Smooth muscle cell (in vitro differentiated cells): Measurements from ENCODE around the gene PTPN12. TPM values are rescaled to one million over a fixed set of nuclear protein-coding genes. Genes with fewer than 3 reads are reported as not detected.

Experiments used
- DNase-seq: peaks from one replicate; lab custom pipeline; 2025; ENCODE audit not compliant: unreplicated experiment; lab: John Stamatoyannopoulos, UW
- H2AFZ ChIP-seq: fragments of 200-600 bp; sonication (generic); 2 replicates; pipeline ENCODE4 v1.6.0; 2016; ENCODE audit warnings: antibody characterized with exemption, low read depth, mild to moderate bottlenecking
- H3F3A ChIP-seq: fragments of 200-600 bp; sonication (generic); 2 replicates; pipeline ENCODE4 v1.6.0; 2017; ENCODE audit warnings: antibody characterized with exemption, low read depth
- H3K27ac ChIP-seq: fragments of 200-600 bp; sonication (generic); 2 replicates; pipeline ENCODE4 v1.5.1; 2016; ENCODE audit warnings: low read depth, mild to moderate bottlenecking
- H3K27me3 ChIP-seq: fragments of 200-600 bp; sonication (generic); 2 replicates; pipeline ENCODE4 v1.6.1; 2016; ENCODE audit warnings: low read depth, mild to moderate bottlenecking
- H3K36me3 ChIP-seq: fragments of 200-600 bp; sonication (generic); 2 replicates; pipeline ENCODE4 v1.5.1; 2016; ENCODE audit warnings: low read depth
- H3K4me1 ChIP-seq: fragments of 200-600 bp; sonication (generic); 2 replicates; pipeline ENCODE4 v1.5.1; 2016; ENCODE audit warnings: low read depth
- H3K4me2 ChIP-seq: fragments of 200-600 bp; sonication (generic); 2 replicates; pipeline ENCODE4 v1.6.0; 2016; ENCODE audit warnings: mild to moderate bottlenecking
- H3K4me3 ChIP-seq: fragments of 200-600 bp; sonication (generic); 2 replicates; pipeline ENCODE4 v1.5.1; 2016; ENCODE audit warnings: mild to moderate bottlenecking
- H3K79me2 ChIP-seq: fragments of 200-600 bp; sonication (generic); 2 replicates; pipeline ENCODE4 v1.6.0; 2016; ENCODE audit warnings: low read depth, mild to moderate bottlenecking
- H3K9ac ChIP-seq: fragments of 200-600 bp; sonication (generic); 2 replicates; pipeline ENCODE4 v1.6.0; 2016; ENCODE audit warnings: low read depth
- H3K9me3 ChIP-seq: fragments of 200-600 bp; sonication (generic); replicated peaks from 2 replicates; pipeline ENCODE4 v1.5.1; 2016; ENCODE audit warnings: low read depth
- H4K20me1 ChIP-seq: fragments of 200-600 bp; sonication (generic); 2 replicates; pipeline ENCODE4 v1.6.0; 2016; ENCODE audit warnings: low read depth
- CTCF ChIP-seq: fragments of 200-600 bp; sonication (generic); IDR thresholded peaks from 2 replicates; pipeline ENCODE4 v1.5.1; 2017; ENCODE audit warnings: borderline replicate concordance, mild to moderate bottlenecking, antibody characterized with exemption; ENCODE audit not compliant: insufficient read depth, poor library complexity, severe bottlenecking
- WGBS: methylation state at CpG from one replicate; pipeline ENCODE4 v1.1.7; 2016; ENCODE audit warnings: low lambda C conversion rate; 5-methylcytosine and 5-hydroxymethylcytosine counted together
- polyA plus RNA-seq: library from polyadenylated mRNA; unstranded; fragments of >200 nt; fragmentation: Nextera tagmentation; extraction: Ambion mirVana; gene quantifications from 2 replicates; pipeline ENCODE4 v1.2.1, GENCODE V29; 2016
- total RNA-seq: library from RNA; depleted of rRNA; stranded (reverse); fragments of >200 nt; gene quantifications from 2 replicates; pipeline ENCODE4 v1.2.3, GENCODE V29; 2014

PTPN12 gene
- total and polyA plus RNA-seq, 2 experiments from 2014 or later = 12.3 to 85.2 TPM

DNA sequence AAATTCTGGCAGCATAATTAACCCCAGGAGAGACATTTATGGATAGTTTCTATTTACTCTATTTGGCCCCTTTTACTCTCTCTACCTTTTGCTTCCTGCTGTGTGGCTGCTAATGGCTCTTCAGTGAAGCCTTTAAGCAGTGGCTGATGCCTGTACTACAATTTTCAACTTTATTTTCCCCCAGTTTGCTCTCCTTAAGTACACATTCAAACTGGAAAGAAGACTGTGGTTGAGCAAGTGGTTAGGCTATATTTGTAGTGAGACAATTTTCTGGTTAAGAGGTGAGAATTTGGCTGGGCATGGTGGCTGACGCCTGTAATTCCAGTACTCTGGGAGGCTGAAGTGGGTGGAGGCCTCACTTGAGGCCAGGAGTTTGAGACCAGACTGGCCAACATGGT is 150.7 kb downstream of the PTPN12 start:
- 100% methylated on average over 1 of the region's 1 CpG for WGBS
- H3F3A ChIP-seq = peaks cover 7% of the 10 kb centered on the region
- H3K79me2 ChIP-seq = peaks cover 33% of the 10 kb centered on the region
- no peak for DNase-seq
- H4K20me1 ChIP-seq = peaks cover 36% of the 10 kb centered on the region
- H3K9me3 ChIP-seq = no peaks in the 10 kb centered on the region
- peak overlapping the region; percentile 69 for H3K4me2 ChIP-seq
- H3K27me3 ChIP-seq = no peaks in the 10 kb centered on the region
- TF ChIP-seq CTCF = no peak
- H2AFZ ChIP-seq = no peak overlapping the region
- H3K4me3 ChIP-seq = no peak overlapping the region
- H3K27ac ChIP-seq = peak overlapping the region; percentile 32
- no peaks in the 10 kb centered on the region for H3K36me3 ChIP-seq
- H3K4me1 ChIP-seq = no peaks in the 10 kb centered on the region
- H3K9ac ChIP-seq = no peak overlapping the region

Other genes starting within 250 kb of the PTPN12 start
- gene GSAP, start 120.9 kb upstream of the PTPN12 start, total RNA-seq = 0.94 and 3.2 TPM in 2 replicates
- gene GSAP, start 120.9 kb upstream of the PTPN12 start, polyA plus RNA-seq = 0.45 and 1.1 TPM in 2 replicates
- 12.6 and 26.2 TPM in 2 replicates for gene RSBN1L, start 159.2 kb downstream of the PTPN12 start, total RNA-seq
- gene RSBN1L, start 159.2 kb downstream of the PTPN12 start, polyA plus RNA-seq = 3.7 and 3.8 TPM in 2 replicates